HEK293T (cell line): ENCODE measurements around the gene AKT1.

ENCODE experiments used
- ARNT ChIP-seq: fragments of 450-650 bp; IDR thresholded peaks from 2 replicates; pipeline ENCODE4 v1.6.1; 2017; ENCODE audit warnings: mild to moderate bottlenecking
- BHLHE40 ChIP-seq: fragments of 450-650 bp; IDR thresholded peaks from 2 replicates; pipeline ENCODE4 v1.6.1; 2016; ENCODE audit warnings: mild to moderate bottlenecking, moderate library complexity, borderline replicate concordance
- FOXA1 ChIP-seq: fragments of 450-650 bp; IDR thresholded peaks from 2 replicates; pipeline ENCODE4 v1.6.1; 2016; ENCODE audit warnings: mild to moderate bottlenecking
- L3MBTL2 ChIP-seq: fragments of 450-650 bp; conservative IDR thresholded peaks from 2 replicates; pipeline ENCODE4 v1.6.1; 2016; ENCODE audit warnings: mild to moderate bottlenecking
- ZNF384 ChIP-seq: fragments of 450-650 bp; IDR thresholded peaks from 2 replicates; pipeline ENCODE4 v1.6.1; 2016
- TF ChIP-seq, protein P1 (sequence below): fragments of 450-650 bp; IDR thresholded peaks from 2 replicates; pipeline ENCODE4 v1.6.1; 2016

DNA sequence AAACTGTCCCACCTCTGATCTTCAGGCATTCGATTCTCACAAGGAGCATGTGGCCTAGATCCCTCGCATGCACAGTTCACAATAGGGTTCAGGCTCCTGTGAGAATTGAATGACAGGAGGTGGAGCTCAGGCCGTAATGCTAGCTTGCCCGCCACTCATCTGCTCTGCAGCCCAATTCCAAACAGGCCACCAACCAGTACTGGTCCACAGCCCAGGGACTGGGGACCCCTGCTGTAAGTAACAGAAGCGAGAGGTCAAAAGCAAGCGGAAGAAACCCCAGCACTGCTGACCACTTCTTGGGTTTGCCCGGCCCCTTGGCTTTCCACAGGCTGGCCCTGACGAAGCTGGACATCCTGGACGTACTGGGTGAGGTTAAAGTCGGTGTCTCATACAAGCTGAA lies 51.1 kb downstream of the AKT1 start:
- TF ChIP-seq L3MBTL2 = no peak
- TF ChIP-seq BHLHE40 = no peak
- TF ChIP-seq ZNF384 = no peak
- TF ChIP-seq FOXA1 = no peak
- TF ChIP-seq, protein P1, sequence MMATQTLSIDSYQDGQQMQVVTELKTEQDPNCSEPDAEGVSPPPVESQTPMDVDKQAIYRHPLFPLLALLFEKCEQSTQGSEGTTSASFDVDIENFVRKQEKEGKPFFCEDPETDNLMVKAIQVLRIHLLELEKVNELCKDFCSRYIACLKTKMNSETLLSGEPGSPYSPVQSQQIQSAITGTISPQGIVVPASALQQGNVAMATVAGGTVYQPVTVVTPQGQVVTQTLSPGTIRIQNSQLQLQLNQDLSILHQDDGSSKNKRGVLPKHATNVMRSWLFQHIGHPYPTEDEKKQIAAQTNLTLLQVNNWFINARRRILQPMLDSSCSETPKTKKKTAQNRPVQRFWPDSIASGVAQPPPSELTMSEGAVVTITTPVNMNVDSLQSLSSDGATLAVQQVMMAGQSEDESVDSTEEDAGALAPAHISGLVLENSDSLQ = 0 out of 2 replicates have a peak, but pooled peaks have one; percentile 6
- no peak for TF ChIP-seq ARNT
